Prostate gland (tissue), 2 donors: ENCODE measurements around the gene CFAP43. TPM values are rescaled to one million over a fixed set of nuclear protein-coding genes. Genes with fewer than 3 reads are reported as not detected.

Source experiments
- DNase-seq: peaks from one replicate; pipeline ENCODE4 v3.0.0-alpha.2; 2019; ENCODE audit warnings: low spot score
- H3K27ac ChIP-seq, 2 donors: fragments of 200-600 bp; sonication (generic); 2 replicates each; pipeline ENCODE4 v1.5.1; 2017 to 2019
- H3K27me3 ChIP-seq: fragments of 200-600 bp; sonication (generic); replicated peaks from 2 replicates; pipeline ENCODE4 v1.5.1; 2019; ENCODE audit not compliant: insufficient read depth
- H3K36me3 ChIP-seq, 2 donors: fragments of 200-600 bp; sonication (generic); 1 replicate in 1 of 2; 2 replicates in 1 of 2; pipeline versions ENCODE4 v1.5.1 to v1.8.1; 2017 to 2019
- H3K4me1 ChIP-seq: fragments of 200-600 bp; sonication (generic); replicated peaks from 2 replicates; pipeline ENCODE4 v1.5.1; 2019
- H3K4me3 ChIP-seq, 2 donors: fragments of 200-600 bp; sonication (generic); 2 replicates each; pipeline ENCODE4 v1.5.1; 2017 to 2019
- H3K9me3 ChIP-seq: fragments of 200-600 bp; sonication (generic); 2 replicates; pipeline ENCODE4 v1.5.1; 2017
- CTCF ChIP-seq, 4 experiments: fragments of 200-600 bp in 2 of 4; fragments of 450-650 bp in 2 of 4; sonication (generic) in 2 of 4; IDR thresholded peaks; 1 replicate in 3 of 4; 2 replicates in 1 of 4; pipeline ENCODE4 v1.5.1; 2016 to 2019; ENCODE audit warnings: antibody characterized with exemption in 4 of 4, mild to moderate bottlenecking in 2 of 4, moderate library complexity in 2 of 4
- POLR2A ChIP-seq: fragments of 450-650 bp; IDR thresholded peaks from one replicate; pipeline ENCODE4 v1.6.1; 2016; ENCODE audit warnings: antibody characterized with exemption, mild to moderate bottlenecking
- POLR2AphosphoS5 ChIP-seq: sonication (generic); formaldehyde crosslinking; IDR thresholded peaks from one replicate; pipeline ENCODE4 v1.6.1; 2017; ENCODE audit warnings: antibody characterized with exemption
- WGBS: methylation state at CpG from one replicate; pipeline ENCODE4 v1.1.5; 2018; 5-methylcytosine and 5-hydroxymethylcytosine counted together
- intact Hi-C: fragments of 100-400 bp; cut with DNase I; formaldehyde crosslinking; loops from one replicate; pipeline ENCODE4 v1.14.2; 2022
- total RNA-seq, 2 donors: library from RNA; depleted of rRNA; stranded (reverse); fragments of >200 nt; gene quantifications; one replicate each; pipeline ENCODE4 v1.1.0, GENCODE V29; 2016

The CFAP43 gene
- total RNA-seq, 2 donors from 2014 or later: 2.4 to 6.9 TPM

GRCh38 chr10:104262055-104262454, 29.9 kb upstream of the CFAP43 start:
- 85% methylated on average over 5 of the region's 5 CpGs for WGBS
- H3K9me3 ChIP-seq: no peaks in the 10 kb centered on the region
- no peaks in the 10 kb centered on the region for H3K27me3 ChIP-seq
- H3K4me1 ChIP-seq: peaks cover 13% of the 10 kb centered on the region
- no peak overlapping the region for H3K4me3 ChIP-seq
- intact Hi-C loops: loop anchor here (10.0 kb wide), 1 partner anchor 137 kb away; the partner anchor contains the start of gene SFR1
- H3K27ac ChIP-seq: no peak overlapping the region
- DNase-seq: no peak
- peaks cover 0 to 6% of the 10 kb centered on the region in 2 donors for H3K36me3 ChIP-seq
- TF ChIP-seq POLR2AphosphoS5: no peak
- no peak for TF ChIP-seq CTCF (IDR thresholded peaks at IDR 0.05)
- TF ChIP-seq POLR2A: no peak

GRCh38 chr10:104260775-104261115, 28.6 kb upstream of the CFAP43 start:
- H3K36me3 ChIP-seq: no peaks in the 10 kb centered on the region
- intact Hi-C loops: loop anchor here (10.0 kb wide), 1 partner anchor 136 kb away; the partner anchor contains the start of gene SFR1
- WGBS: 10% methylated on average over 3 of the region's 3 CpGs
- H3K27ac ChIP-seq: peak overlapping the region; percentile 38 to 73
- no peaks in the 10 kb centered on the region for H3K27me3 ChIP-seq
- H3K4me1 ChIP-seq: peaks cover 13% of the 10 kb centered on the region
- TF ChIP-seq POLR2A: no peak
- TF ChIP-seq POLR2AphosphoS5: no peak
- no peak for TF ChIP-seq CTCF (IDR thresholded peaks at IDR 0.05)
- no peak overlapping the region for H3K4me3 ChIP-seq
- no peak for DNase-seq
- no peaks in the 10 kb centered on the region for H3K9me3 ChIP-seq

- intact Hi-C loops: loop anchor here (10.0 kb wide), 2 partner anchors 135 to 295 kb away; partner anchors contain the start of genes SFR1 and SLK
- DNase-seq: no peak
- Histone ChIP-seq H3K4me3 (no peak overlapping the region), H3K36me3 (no peaks in the 10 kb centered on the region), H3K27me3 (no peaks in the 10 kb centered on the region), H3K9me3 (no peaks in the 10 kb centered on the region), H3K27ac (peak overlapping the region; percentile 38 to 73), H3K4me1 (peaks cover 13% of the 10 kb centered on the region)
- TF ChIP-seq POLR2AphosphoS5 (no peak), CTCF (IDR thresholded peaks at IDR 0.05) (no peak), POLR2A (no peak)
- WGBS: 46% methylated on average over 6 of the region's 6 CpGs
Measured at GRCh38 chr10:104259999-104260774, 28.0 kb upstream of the CFAP43 start.

- Histone ChIP-seq H3K27ac (peak overlapping the region; percentile 38 to 73), H3K4me1 (peaks cover 13% of the 10 kb centered on the region), H3K36me3 (no peaks in the 10 kb centered on the region), H3K27me3 (no peaks in the 10 kb centered on the region), H3K9me3 (no peaks in the 10 kb centered on the region), H3K4me3 (no peak overlapping the region)
- TF ChIP-seq CTCF (IDR thresholded peaks at IDR 0.05) (no peak), POLR2AphosphoS5 (no peak), POLR2A (no peak)
- DNase-seq: no peak
- 30% methylated on average over 3 of the region's 3 CpGs for WGBS
- intact Hi-C loops: loop anchor here (10.0 kb wide), 1 partner anchor 295 kb away; the partner anchor contains the start of gene SLK
Measured at GRCh38 chr10:104259456-104259855, 27.3 kb upstream of the CFAP43 start.

GRCh38 chr10:104258209-104258608, 26.0 kb upstream of the CFAP43 start:
- H3K4me3 ChIP-seq: no peak overlapping the region
- 57% methylated on average over 3 of the region's 3 CpGs for whole genome bisulfite sequencing
- peaks cover 13% of the 10 kb centered on the region for H3K4me1 ChIP-seq
- H3K36me3 ChIP-seq: no peaks in the 10 kb centered on the region
- H3K27me3 ChIP-seq: no peaks in the 10 kb centered on the region
- DNase-seq: no peak
- H3K9me3 ChIP-seq: no peaks in the 10 kb centered on the region
- intact Hi-C loops: loop anchor here (10.0 kb wide), 1 partner anchor 293 kb away; the partner anchor contains the start of gene SLK
- no peak overlapping the region for H3K27ac ChIP-seq
- TF ChIP-seq POLR2AphosphoS5 (no peak), POLR2A (no peak), CTCF (IDR thresholded peaks at IDR 0.05) (no peak)
